Measurements from ENCODE around the gene CALML6.

Gene CALML6

GRCh38 chr1:1917995-1918900, 3.2 kb downstream of the CALML6 start:
- H3K4me3 ChIP-seq (ENCODE audit: low read length) = peak overlapping the region; percentile 47
- peak; percentile 9 for DNase-seq (ENCODE audit: low read depth)
- no peak for TF ChIP-seq CTCF (conservative IDR thresholded peaks at IDR 0.05; ENCODE audit: low read length)

- no peak for TF ChIP-seq CTCF (conservative IDR thresholded peaks at IDR 0.05; ENCODE audit: low read length)
- H3K4me3 ChIP-seq (ENCODE audit: low read length) = peak within 1 kb of the TSS; percentile 48
- DNase-seq (ENCODE audit: low read depth) = no peak
Observed at GRCh38 chr1:1918901-1919303, 3.8 kb downstream of the CALML6 start, which contains the start of gene TMEM52. TMEM52 (minus strand) TSS chr1:1919279; CDS start chr1:1919265, 14 bp downstream.

- H3K4me3 ChIP-seq (ENCODE audit: low read length) = peak overlapping the region; percentile 48
- TF ChIP-seq CTCF (conservative IDR thresholded peaks at IDR 0.05; ENCODE audit: low read length) = no peak
- peak; percentile 92 for DNase-seq (ENCODE audit: low read depth)
Observed at GRCh38 chr1:1919304-1920056, 4.4 kb downstream of the CALML6 start.

- DNase-seq (ENCODE audit: low read depth) = no peak
- no peak for TF ChIP-seq CTCF (conservative IDR thresholded peaks at IDR 0.05; ENCODE audit: low read length)
- H3K4me3 ChIP-seq (ENCODE audit: low read length) = no peak overlapping the region
Observed at GRCh38 chr1:1920057-1920607, 5.1 kb downstream of the CALML6 start.

- no peak overlapping the region for H3K4me3 ChIP-seq (ENCODE audit: low read length)
- TF ChIP-seq CTCF (conservative IDR thresholded peaks at IDR 0.05; ENCODE audit: low read length) = no peak
- DNase-seq (ENCODE audit: low read depth) = no peak
Observed at GRCh38 chr1:1920608-1921458, 5.8 kb downstream of the CALML6 start.

GRCh38 chr1:1921459-1921862, 6.4 kb downstream of the CALML6 start:
- H3K4me3 ChIP-seq (ENCODE audit: low read length) = no peak overlapping the region
- DNase-seq (ENCODE audit: low read depth) = no peak
- no peak for TF ChIP-seq CTCF (conservative IDR thresholded peaks at IDR 0.05; ENCODE audit: low read length)

All from AG10803 (cell line).